Parathyroid adenoma (tissue), 2 donors: ENCODE results near the gene IZUMO4.

ENCODE experiments used
- H2AFZ ChIP-seq: fragments of 300-600 bp; sonication (generic); one replicate; pipeline ENCODE4 v1.7.0; 2017; ENCODE audit warnings: antibody characterized with exemption, mild to moderate bottlenecking
- H3K27ac ChIP-seq: fragments of 300-600 bp; sonication (generic); one replicate; pipeline ENCODE4 v1.7.0; 2017
- H3K27me3 ChIP-seq: fragments of 300-600 bp; sonication (generic); one replicate; pipeline ENCODE4 v1.7.0; 2017; ENCODE audit warnings: low read length; ENCODE audit not compliant: control insufficient read depth, insufficient read depth
- H3K36me3 ChIP-seq: fragments of 300-600 bp; sonication (generic); one replicate; pipeline ENCODE4 v1.7.0; 2017; ENCODE audit warnings: low read length; ENCODE audit not compliant: control insufficient read depth, insufficient read depth
- H3K4me1 ChIP-seq: fragments of 300-600 bp; sonication (generic); one replicate; pipeline ENCODE4 v1.7.0; 2017; ENCODE audit warnings: control low read depth
- H3K4me2 ChIP-seq: fragments of 300-600 bp; sonication (generic); one replicate; pipeline ENCODE4 v1.7.0; 2017; ENCODE audit warnings: low read length
- H3K4me3 ChIP-seq: fragments of 300-600 bp; sonication (generic); one replicate; pipeline ENCODE4 v1.7.0; 2017; ENCODE audit warnings: low read depth, low read length
- H3K79me2 ChIP-seq: fragments of 300-600 bp; sonication (generic); one replicate; pipeline ENCODE4 v1.7.0; 2017; ENCODE audit warnings: control low read depth
- H3K9ac ChIP-seq: fragments of 300-600 bp; sonication (generic); one replicate; pipeline ENCODE4 v1.7.0; 2017; ENCODE audit warnings: mild to moderate bottlenecking
- H3K9me3 ChIP-seq: fragments of 300-600 bp; sonication (generic); one replicate; pipeline ENCODE4 v1.7.0; 2017; ENCODE audit warnings: low read length; ENCODE audit not compliant: control insufficient read depth
- TF ChIP-seq, protein P1 (sequence below): fragments of 300-600 bp; sonication (generic); IDR thresholded peaks from one replicate; pipeline ENCODE4 v1.7.0; 2017; ENCODE audit warnings: antibody characterized with exemption, mild to moderate bottlenecking
- donor health status: primary hyperparathyroidism.

The IZUMO4 gene

DNA sequence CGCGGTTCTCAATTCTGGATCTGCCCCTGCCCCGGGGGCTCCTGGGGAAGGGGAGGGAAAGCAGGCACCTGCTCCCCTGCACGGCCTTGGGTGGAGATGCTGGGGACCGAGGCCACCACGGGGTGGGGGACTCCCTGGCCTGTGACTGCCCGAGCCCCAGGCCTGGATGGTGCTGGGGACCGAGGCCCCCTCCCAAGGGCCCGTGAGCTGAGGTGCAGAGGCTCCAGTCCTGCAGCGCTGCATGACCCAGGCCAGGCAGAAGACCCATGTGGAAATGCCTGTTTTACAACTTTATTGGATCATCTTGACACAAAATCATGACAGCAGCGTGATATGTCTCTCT lies 4.0 kb downstream of the IZUMO4 start:
- no peak overlapping the region for H3K4me3 ChIP-seq
- H3K4me2 ChIP-seq: no peak overlapping the region
- H3K27me3 ChIP-seq: no peaks in the 10 kb centered on the region
- H3K4me1 ChIP-seq: no peaks in the 10 kb centered on the region
- TF ChIP-seq, protein P1, sequence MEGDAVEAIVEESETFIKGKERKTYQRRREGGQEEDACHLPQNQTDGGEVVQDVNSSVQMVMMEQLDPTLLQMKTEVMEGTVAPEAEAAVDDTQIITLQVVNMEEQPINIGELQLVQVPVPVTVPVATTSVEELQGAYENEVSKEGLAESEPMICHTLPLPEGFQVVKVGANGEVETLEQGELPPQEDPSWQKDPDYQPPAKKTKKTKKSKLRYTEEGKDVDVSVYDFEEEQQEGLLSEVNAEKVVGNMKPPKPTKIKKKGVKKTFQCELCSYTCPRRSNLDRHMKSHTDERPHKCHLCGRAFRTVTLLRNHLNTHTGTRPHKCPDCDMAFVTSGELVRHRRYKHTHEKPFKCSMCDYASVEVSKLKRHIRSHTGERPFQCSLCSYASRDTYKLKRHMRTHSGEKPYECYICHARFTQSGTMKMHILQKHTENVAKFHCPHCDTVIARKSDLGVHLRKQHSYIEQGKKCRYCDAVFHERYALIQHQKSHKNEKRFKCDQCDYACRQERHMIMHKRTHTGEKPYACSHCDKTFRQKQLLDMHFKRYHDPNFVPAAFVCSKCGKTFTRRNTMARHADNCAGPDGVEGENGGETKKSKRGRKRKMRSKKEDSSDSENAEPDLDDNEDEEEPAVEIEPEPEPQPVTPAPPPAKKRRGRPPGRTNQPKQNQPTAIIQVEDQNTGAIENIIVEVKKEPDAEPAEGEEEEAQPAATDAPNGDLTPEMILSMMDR: no peak
- H3K9me3 ChIP-seq: no peaks in the 10 kb centered on the region
- no peak overlapping the region for H3K9ac ChIP-seq
- no peaks in the 10 kb centered on the region for H3K36me3 ChIP-seq
- H3K27ac ChIP-seq: no peak overlapping the region
- H2AFZ ChIP-seq: no peak overlapping the region
- H3K79me2 ChIP-seq: peaks cover 20% of the 10 kb centered on the region

DNA sequence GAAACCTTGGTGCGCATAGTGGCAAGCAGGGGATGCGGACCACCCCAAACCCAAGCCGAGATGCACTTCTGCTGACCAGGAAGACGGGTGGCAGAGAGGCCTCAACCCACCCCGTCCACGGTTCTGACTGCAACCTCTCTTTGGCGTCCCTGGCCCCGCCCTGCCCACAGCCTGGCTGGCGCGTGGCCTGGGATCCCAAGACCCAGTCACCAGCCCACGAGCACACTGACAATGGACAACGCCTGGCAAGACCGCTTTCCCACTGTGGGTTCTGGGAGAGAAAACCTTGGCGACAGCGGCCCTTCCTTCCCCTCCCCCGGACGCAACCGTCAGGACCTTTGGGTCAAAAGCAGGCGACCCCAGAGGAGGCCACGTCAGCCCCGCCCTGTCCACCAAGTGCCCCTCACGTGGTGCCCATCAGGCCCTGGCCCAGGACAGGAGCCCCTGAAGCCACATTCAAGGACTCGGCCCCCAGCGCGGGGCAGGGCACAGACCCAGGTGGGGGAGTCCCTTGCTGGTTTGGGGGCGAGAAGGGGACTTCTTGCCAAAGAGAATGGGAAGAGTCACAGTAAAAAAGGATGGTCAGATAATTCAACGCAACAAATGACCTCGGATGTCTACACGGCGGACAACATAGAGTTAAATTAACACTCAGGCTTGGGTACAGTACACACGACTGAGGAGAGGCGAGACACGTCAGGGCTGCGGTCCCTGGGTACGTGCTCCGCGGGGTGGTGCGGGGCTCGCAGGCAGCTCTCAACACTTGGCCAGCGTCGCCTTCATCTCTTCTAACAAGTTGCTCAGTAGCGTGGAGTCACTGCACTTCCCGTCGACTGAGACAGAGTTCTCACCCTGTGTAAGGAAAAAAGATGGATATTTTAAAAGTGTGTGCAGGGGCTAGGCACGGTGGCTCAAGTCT lies 5.0 kb downstream of the IZUMO4 start:
- H3K4me2 ChIP-seq: no peak overlapping the region
- H3K79me2 ChIP-seq: peaks cover 23% of the 10 kb centered on the region
- TF ChIP-seq, protein P1: no peak
- H3K4me3 ChIP-seq: no peak overlapping the region
- H3K27ac ChIP-seq: no peak overlapping the region
- H3K4me1 ChIP-seq: no peaks in the 10 kb centered on the region
- H2AFZ ChIP-seq: no peak overlapping the region
- no peaks in the 10 kb centered on the region for H3K27me3 ChIP-seq
- no peaks in the 10 kb centered on the region for H3K36me3 ChIP-seq
- H3K9ac ChIP-seq: no peak overlapping the region
- H3K9me3 ChIP-seq: no peaks in the 10 kb centered on the region

DNA sequence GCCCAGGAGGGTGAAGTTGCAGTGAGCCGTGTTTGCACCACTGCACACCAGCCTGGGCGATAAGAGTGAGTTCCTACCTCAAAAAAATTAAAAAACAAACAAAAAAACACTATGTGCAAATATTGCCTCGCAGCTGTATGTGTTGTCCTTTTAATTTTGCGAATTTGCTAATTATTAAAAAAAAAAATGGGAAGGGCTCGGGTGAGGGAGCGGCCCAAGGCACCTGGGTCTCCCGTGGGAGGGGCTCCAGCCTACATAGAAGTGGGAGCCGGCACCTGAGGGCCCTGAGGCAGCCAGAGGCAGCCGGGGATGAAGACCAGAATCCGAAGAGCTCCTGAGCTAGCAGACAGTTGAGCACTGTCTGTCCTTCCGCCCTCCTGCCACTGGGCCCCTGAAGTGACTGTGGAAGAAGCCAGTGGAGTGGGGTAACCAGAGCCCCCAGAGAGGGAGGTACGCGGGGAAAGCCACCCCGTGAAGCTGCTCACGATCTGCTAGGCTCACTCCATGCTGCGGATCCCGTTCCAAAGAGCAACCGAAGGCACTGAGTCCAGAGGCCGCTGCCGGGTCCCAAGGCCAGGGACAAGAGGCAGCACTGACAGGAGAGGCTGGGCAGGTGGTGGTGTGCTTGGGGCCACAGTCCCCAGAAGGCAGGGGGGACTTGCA lies 6.5 kb downstream of the IZUMO4 start:
- H3K4me1 ChIP-seq: no peaks in the 10 kb centered on the region
- no peak overlapping the region for H3K27ac ChIP-seq
- no peak overlapping the region for H3K9ac ChIP-seq
- no peak overlapping the region for H2AFZ ChIP-seq
- no peak overlapping the region for H3K4me2 ChIP-seq
- no peaks in the 10 kb centered on the region for H3K9me3 ChIP-seq
- TF ChIP-seq, protein P1: no peak
- H3K4me3 ChIP-seq: no peak overlapping the region
- H3K27me3 ChIP-seq: no peaks in the 10 kb centered on the region
- peaks cover 24% of the 10 kb centered on the region for H3K79me2 ChIP-seq
- no peaks in the 10 kb centered on the region for H3K36me3 ChIP-seq

DNA sequence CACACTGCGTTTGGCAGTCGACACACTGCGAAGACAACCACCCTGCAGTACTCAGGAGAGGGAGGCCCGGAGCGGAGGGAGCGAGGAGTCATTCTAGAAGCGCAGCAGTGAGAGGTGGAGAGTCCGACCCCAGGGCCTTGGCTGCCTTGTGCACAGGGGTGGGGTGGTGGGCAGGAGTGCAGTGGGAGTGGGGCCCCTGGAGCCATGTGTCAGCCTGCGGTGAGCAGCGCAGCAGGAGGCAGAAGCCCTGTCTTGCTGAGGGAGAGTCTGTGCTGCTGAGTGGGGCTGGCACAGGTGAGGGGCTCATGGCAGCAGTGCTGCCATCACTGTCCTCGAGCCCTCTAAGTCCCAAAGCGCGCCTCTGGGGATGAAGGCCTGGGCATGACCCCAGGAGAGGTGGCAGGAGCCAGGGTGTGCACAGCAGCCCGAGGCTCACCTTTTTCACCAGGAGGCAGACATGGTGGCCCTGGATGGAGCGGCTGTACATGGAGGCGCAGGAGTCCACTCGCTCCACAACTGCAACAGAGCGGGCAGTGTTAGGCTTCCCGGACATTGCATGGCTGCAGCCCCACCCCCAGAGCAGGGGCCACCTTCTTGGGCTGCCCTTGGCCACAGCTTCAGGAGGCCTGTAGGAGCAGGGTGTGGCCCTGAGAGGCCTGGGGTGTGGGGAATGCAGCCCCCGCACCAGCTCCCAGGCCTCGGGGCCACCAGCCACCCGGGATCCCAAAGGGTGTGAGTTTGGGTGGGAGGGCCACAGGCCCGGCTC lies 11.7 kb downstream of the IZUMO4 start:
- Histone ChIP-seq H3K36me3 (no peaks in the 10 kb centered on the region), H2AFZ (no peak overlapping the region), H3K9me3 (no peaks in the 10 kb centered on the region), H3K4me1 (no peaks in the 10 kb centered on the region), H3K79me2 (peaks cover 15% of the 10 kb centered on the region), H3K9ac (no peak overlapping the region), H3K4me3 (no peak overlapping the region), H3K27ac (no peak overlapping the region), H3K27me3 (no peaks in the 10 kb centered on the region), H3K4me2 (no peak overlapping the region)
- TF ChIP-seq, protein P1: no peak
